Epithelial cell of esophagus (primary cell): ENCODE measurements around the gene MROH7.

Experiments
- DNase-seq: peaks from one replicate; pipeline ENCODE4 v3.0.0; 2010; ENCODE audit warnings: low read depth
- H3K4me3 ChIP-seq: 2 replicates; pipeline ENCODE4 v1.5.1; 2011; ENCODE audit warnings: mild to moderate bottlenecking, low read length, control low read depth
- TF ChIP-seq, protein P1 (sequence below): IDR thresholded peaks from 2 replicates; pipeline ENCODE4 v1.5.1; 2011; ENCODE audit warnings: low read depth, mild to moderate bottlenecking, low read length, control low read depth, inconsistent platforms; ENCODE audit not compliant: insufficient read depth; ENCODE audit errors: missing control alignments

The MROH7 gene

DNA sequence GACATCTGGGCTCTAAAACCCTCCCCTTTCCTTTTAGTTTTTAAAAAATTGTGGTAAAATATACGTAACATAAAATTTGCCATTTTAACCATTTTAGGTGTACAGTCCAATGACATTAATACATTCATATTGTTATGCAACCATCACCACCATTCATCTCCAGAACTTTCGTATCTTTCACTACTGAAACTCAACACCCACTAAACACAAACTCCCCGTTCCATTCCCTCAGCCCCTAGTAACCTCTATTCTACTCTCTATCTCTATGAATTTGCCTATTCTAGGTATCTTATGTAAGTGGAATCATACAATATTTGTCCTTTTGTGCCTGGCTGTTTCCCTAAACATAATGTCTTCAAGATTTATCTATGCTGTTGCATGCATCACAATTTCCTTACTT, 54.7 kb downstream of the MROH7 start:
- TF ChIP-seq, protein P1, sequence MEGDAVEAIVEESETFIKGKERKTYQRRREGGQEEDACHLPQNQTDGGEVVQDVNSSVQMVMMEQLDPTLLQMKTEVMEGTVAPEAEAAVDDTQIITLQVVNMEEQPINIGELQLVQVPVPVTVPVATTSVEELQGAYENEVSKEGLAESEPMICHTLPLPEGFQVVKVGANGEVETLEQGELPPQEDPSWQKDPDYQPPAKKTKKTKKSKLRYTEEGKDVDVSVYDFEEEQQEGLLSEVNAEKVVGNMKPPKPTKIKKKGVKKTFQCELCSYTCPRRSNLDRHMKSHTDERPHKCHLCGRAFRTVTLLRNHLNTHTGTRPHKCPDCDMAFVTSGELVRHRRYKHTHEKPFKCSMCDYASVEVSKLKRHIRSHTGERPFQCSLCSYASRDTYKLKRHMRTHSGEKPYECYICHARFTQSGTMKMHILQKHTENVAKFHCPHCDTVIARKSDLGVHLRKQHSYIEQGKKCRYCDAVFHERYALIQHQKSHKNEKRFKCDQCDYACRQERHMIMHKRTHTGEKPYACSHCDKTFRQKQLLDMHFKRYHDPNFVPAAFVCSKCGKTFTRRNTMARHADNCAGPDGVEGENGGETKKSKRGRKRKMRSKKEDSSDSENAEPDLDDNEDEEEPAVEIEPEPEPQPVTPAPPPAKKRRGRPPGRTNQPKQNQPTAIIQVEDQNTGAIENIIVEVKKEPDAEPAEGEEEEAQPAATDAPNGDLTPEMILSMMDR, result no peak
- no peak overlapping the region for H3K4me3 ChIP-seq
- no peak for DNase-seq

DNA sequence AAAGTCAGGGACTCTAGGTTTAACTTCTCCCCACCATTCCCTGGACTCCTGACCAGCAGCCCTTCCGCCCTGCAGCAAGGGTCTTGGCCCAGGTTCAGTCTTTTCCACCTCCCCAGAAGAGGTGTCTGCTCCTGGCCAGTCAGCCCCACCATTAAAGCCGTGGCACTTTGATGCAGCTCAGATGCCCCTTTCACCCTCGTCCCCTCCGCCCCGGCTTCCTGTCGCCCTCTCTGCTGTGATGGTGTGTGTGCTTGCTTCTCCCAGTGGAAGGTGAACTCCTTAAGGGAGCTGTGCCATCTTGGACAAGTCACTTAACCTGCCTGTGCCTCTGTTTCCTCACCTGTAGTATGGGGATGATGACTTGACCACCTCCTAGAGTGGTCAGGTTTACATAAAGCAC, 56.3 kb downstream of the MROH7 start:
- no peak overlapping the region for H3K4me3 ChIP-seq
- no peak for DNase-seq
- TF ChIP-seq, protein P1, result no peak

DNA sequence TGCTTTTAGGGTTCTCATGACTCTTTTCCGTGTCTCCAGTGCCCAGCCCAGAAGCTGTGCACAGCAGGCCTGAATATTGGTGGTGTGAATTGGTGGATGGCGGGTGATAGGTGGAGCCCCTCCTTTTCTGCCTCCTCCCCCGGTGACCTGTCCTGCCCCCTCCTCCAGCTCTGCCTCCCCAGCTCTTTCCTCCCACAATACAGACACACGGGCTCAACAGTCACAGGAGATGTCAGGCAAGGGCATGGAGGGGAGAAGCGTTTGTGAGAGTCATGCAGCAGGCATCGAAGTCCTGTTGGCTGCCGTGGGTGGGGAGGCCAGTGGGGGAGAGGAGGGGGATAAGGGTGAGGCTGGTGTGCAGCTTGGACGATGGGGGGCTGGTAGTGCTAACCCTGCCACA, 56.8 kb downstream of the MROH7 start:
- H3K4me3 ChIP-seq, result no peak overlapping the region
- DNase-seq, result no peak
- TF ChIP-seq, protein P1, result no peak

DNA sequence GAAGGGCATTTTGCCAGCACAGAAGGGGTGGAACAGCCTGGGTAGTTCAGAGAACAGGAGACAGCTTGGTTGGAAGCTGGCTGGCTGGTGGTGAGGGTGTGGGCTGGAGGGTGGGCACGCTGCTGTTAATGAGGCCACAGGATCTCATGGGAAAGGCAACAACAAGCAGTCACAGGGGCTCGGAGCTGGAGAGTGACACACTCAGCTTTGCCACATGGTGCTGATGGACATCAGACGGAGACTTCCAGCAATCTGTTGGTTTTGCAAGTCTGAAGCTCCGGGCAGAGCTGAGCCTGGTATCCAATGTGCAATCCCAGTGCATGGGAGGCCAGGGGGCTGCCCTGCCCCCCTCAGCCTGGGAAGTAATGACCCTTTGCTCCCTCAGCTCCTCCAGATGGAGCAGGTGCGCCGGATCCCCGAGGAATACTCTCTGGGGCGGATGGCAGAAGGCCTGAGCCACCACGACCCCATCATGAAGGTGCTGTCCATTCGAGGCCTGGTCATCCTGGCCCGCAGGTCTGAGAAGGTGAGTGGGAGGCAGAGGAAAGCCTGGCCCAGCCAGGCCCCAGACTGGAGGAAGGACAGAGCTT, 58.4 kb downstream of the MROH7 start:
- TF ChIP-seq, protein P1, result no peak
- no peak for DNase-seq
- H3K4me3 ChIP-seq, result no peak overlapping the region

DNA sequence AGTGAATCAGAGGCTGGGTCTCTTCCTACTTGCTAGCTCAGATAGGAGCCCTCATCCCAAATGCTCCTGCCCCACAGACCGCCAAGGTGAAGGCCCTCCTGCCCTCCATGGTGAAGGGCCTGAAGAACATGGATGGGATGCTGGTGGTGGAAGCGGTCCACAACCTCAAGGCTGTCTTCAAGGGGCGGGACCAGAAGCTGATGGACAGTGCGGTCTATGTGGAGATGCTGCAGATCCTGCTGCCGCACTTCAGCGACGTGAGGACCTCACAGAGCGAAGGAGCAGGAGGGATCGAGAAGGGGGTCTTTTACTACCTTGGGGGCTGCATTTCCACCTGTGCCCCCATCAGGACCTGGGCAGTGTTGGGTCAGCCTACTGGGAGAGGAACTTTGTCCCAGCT, 59.5 kb downstream of the MROH7 start:
- DNase-seq, result no peak
- TF ChIP-seq, protein P1, result no peak
- no peak overlapping the region for H3K4me3 ChIP-seq

DNA sequence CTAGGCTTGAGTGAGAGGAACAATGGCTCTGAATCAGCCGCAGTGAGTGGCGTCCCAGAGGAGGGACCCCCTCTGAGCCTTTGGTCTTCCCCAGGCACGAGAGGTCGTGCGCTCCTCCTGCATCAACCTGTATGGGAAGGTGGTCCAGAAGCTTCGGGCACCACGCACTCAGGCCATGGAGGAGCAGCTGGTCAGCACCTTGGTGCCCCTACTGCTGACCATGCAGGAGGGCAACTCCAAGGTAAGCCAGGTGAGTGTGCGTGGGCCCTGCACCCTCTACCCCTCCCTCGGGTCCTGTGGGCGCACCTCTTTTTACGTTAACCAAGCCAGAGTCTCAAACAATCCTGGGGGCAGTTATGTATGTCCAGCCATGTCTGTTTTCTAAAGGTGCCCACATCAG, 60.4 kb downstream of the MROH7 start:
- H3K4me3 ChIP-seq, result no peak overlapping the region
- TF ChIP-seq, protein P1, result no peak
- no peak for DNase-seq

DNA sequence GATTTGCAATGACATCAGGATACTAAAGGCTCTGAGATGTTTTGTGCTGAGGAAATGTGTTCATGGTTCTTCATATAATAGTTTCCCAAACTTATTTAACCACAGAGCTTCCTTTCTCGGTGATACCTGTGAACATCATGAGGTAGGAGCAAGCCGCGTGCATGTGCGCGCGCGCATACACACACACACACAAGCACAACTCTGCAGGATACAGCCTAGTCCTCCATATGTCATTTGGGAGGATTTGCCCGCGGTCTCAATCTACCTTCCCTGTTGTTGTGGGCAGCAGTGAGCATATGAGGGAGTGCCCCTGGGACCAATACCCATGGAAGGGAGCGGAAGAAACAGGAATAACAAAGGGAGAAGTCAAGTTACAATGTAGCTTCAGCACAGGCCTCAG, 61.9 kb downstream of the MROH7 start:
- DNase-seq, result no peak

More for the DNA sequence above, 61.9 kb downstream of the MROH7 start:
- TF ChIP-seq, protein P1, result no peak
- no peak overlapping the region for H3K4me3 ChIP-seq
